Amniotic stem cell (primary cell): ENCODE measurements around the gene DDX10.
"Not testable (repeated sequence)": the region's sequence is repeated elsewhere in the genome, so short reads cannot be mapped to it uniquely, and the experiment has no call there.

Source experiments
- DNase-seq: peaks from one replicate; lab custom pipeline; 2025; lab: John Stamatoyannopoulos, UW

DDX10 gene

DNA sequence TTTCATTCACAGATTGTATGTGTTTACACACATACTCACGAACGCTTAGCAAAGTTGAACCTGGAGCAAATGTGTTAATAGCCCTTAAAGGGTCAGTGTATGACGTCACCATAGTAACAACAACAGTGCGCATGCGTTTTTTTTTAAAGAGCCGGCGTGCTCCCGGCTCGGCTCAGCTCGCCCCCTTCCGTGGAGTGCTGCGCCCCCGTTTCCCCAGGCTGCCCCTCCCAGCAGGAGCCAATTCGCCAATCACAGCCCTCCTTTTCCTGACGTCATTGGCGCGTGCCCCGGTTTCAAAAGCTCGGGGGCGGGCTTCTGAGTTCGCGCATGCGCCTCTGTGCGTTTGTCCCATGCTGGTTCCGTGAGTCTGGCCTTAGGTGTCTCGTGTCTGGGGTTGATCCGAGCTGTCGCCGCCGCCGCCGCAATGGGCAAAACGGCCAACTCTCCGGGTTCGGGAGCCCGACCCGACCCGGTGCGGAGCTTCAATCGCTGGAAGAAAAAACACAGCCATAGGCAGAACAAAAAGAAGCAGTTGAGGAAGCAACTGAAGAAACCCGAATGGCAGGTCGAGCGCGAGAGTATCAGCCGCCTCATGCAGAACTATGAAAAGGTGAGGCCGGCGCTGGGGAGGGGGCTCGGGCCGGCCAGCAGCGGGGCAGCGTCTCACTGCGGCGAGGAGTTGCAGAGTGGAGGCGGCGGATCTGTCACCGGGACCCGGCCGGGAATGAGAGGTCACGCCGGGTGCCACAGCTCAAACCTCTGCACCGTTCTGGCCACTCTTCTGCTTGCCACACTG is at the start of gene DDX10:
Gene DDX10, plus strand, starts transcription at position 340 of the 796 bp plus-strand sequence. Its CDS starts 85 bp downstream, at position 425.
- DNase-seq = peak; percentile 96

DNA sequence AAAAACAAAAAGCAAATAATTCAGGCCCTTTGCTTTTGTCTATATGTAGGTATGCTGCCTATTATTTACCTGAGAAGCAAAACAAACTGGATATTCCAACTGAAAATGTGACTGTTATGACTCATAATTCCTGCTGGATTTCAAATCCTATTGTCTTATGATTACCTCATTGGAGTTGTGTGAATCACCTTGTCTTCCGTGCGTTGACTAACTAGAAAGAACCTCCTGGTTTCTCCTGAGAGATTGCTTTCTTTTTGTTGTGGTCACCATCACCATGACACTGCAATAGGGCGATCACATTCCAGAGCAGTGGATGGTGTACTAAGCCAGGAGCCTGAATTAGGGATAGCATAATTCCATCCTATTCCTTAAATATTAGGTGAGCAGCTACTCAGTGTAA is 48.3 kb upstream of the DDX10 start:
- peak; percentile 10 for DNase-seq

DNA sequence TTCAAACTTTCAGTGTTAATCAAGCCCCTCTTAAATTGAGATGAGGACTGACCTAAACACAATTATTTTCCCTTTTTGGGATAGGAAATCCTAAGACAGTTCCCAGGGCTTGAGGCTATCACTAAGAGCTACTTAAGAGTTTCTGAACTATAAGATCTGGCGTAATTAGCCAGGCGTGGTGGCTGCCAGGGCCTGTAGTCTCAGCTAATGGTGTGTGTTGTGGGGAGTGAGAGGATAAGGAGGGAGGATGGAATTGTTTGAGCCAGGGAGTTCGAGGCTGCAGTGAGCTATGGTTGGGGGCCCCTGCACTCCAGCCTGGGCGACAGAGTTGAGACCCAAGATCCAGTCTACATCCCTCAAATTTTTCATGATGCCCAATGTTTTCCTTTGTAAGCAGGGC is 47.8 kb upstream of the DDX10 start:
- DNase-seq = no peak

DNA sequence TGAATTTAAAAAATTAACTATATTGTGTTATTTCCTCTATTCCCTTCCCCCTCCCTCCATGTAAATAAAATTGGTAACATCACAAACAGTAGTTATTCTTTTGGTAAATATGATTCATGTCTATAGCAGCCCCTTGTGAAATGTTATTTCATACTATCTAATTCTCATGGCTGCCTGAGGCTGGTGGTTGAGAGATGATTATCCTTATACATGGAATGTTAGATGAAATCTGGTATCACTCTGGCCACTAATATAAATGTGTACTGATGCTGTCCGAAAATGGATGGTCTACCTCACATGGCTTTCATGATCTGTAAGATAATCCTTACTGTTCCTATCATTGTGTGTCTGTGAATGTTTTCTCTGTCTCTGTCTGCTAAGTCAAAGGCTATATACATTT is 46.3 kb upstream of the DDX10 start:
- no peak for DNase-seq

DNA sequence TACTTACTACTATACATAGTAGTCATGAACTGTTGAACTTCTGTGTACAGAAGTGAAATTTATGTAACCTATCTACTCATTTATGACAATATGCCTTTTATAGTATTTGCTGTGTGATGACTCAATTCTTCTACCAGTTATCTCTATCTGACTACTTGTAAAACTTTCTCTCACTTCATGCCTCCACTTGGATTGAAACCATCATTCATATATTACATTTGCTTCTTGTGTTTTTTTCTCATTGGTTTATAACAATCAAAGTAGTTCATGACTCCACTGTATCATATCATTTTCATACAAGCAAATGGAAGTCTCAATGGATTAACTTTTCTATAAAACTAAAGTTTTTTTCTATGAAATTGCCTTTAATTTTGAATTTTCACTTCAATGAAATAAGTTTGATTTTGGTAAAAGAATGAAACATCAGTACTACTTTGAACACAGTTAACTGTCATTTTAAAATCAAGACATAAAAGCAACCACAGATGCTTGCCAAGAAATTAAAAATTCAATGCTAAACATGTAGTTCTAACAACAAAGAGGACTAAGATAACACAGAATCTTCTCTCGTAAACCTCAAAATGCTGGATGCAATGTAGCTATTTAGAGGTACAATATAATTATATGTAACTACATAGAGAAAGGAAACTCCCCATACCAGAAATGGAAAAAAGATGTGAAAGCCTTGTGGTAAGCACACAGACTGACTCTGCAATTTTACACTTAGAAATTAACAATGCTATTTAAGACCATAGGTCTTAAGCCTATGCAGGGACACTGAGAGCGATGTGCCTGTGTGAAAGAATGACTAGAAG is 43.7 kb upstream of the DDX10 start:
- no peak for DNase-seq

DNA sequence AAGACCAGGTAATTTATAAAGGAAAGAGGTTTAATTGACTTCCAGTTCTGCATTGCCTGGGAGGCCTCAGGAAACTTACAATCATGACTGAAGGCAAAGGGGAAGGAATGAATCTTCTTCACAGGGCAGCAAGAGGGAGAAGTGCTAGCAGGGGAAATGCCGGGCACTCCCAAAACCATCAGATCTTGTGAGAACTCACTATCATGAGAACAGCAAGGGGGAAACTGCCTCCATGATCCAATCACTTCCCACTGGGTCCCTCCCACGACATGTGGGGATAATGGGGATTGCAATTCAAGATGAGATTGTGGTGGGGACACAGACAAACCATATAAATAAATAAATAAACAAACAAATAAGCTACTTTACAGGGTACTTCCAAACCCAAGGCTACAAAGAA is 42.5 kb upstream of the DDX10 start:
- DNase-seq = no peak

DNA sequence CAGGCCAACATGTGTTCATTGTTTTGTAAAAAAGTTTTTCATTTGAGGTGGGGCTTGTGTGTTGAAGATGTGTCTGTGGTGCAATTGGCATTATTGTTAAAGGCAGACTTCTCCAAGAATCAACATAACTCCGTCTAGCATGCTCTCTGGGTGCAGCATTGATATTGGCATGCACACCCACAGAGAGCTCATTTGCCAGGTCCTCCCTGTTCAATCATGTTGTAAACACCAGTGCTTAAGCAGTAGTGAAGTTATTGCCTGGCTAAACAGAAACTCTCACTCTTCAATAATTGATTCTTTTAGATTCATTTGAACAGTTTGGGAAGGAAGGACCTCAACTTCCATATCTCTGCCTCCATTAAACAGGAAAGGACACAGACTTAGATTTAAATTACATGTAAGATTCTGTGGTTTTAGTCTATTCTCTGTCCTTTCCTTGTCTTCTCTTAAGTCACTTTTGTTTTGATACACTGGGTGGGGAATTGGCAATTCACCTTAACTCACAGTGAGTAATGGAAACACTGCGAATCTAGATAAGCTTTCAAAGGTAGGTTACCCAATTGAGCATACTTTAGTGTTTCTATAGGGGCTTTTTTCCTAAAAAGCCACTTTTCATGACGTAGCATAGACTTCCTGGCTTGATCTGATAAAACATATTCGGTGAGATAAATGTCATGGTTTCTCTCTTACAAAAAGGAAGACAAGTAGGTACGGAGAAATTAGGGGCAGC is 40.5 kb upstream of the DDX10 start:
- DNase-seq = no peak

DNA sequence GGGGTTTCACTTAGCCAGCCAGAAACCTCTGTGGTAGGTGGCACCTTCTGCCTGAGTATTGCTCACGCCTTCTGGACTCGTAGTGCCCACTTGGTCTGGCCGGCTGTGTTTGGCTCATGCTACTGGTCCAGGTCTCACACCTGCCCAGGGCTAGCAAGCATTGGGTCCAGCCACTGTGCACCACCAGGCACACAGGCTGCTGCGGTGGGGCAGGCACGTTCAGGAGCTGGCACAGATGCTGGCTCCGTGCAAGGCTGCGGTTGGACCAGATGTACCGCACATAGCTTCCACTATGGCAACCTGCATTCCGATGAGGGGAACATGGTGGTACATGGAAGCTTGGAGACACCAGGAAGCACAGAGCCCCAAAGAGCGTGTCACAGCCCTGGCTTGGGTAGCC is 36.5 kb upstream of the DDX10 start:
- no peak for DNase-seq

DNA sequence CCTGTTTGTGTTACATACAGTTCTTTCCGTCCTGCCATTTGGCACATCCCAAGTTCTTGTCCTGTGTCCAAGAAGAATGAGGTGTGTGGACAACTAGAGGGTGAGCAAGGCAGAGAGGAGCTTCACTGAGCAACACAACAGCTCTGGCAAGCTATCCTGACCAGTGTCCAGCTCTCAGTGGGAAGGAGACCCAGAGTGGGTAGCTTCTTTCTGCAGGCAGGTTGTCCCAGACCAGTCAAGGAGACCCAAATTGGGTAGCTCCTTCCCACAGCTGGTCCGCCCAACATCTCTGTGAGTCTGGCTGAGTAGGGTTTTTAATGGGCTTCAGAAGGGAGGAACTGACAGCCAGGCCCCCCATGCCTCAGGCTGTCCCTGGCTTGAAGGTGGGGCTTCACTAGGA is 36.1 kb upstream of the DDX10 start:
- no peak for DNase-seq

DNA sequence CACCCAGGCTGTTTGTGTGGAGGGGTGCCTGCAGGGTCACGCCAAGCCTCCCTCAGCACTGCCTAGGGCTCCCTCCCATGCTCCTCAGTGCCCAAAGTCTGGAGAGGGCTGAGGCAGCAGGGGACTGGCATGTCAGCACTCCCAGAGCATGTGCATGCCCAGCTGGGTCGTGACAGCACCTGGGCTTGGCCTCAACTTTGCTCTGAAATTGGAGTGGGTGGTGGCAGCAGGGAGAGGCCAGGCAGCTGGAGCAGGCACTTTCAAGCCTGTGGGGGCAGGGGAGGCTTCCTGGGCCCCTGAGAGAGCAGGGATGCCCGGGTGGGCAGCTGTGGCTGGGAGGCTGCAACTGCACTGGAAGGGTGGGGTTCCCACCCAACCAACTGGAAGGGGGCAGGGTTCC is 35.6 kb upstream of the DDX10 start:
- DNase-seq = no peak

DNA sequence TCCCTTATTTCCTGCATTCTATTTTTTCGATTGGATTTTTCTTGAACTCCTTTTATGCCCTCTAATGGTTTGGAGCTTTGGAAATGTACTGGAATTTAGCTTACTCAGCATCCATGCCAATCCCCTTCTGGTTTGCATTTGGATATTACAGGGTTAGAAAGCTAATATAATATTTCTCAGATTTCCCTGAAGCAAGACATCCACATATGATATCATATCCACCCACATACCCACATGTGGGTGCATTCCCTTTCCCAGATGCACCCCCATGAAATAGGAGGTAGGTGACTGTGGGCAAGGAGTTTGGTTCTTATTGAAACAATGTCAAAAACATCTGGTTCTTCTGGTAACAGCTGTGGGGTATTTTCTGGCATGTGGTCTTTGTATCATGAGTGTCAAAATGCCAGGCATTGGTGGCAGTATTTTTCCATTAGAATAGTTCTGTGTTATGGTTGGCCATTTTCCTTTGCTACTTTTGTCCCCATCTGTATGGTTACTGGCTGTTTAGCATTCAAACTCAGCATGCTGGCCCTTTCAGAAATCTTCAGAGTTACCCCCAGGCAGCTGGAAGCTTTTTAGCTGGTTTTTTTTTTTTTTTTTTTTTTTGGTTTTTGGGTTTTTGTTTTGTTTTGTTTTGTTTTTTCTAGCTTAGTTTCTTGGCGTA is 32.7 kb upstream of the DDX10 start:
- no peak for DNase-seq

DNA sequence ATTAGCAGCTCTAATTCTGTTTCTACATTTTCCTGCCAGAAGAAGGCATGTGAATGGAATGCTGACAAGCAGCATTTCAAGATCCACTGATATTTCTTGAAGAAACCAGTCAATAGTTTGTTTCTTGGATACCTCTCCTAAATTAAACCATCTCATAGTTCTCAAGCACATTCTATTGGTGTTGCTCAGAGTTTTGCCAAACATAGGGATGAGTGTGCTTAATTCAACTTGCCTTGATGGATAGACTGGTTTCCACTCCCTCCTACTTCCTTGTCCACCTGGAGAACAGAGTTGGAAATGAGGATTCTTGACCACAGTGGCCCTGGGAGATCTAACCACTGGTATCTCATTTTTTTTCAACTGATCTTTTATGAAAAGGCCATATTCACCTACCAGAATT is 29.8 kb upstream of the DDX10 start:
- DNase-seq = no peak

DNA sequence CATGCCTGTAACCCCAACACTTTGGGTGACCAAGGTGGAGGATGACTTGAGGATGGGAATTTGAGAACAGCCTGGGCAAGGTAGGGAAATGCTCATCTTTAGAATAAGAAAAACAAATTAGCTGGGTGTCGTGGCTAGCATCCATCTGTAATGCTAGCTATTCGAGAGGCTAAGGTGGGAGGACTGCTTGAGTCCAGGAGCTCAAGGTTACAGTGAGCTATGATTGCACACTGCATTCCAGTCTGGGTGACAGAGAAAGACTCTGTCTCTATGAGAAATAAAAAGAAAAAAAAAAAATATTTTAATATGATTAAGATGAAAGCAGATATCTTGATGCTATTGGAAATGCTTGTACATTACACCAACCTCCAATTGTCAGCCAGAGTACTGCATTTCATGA is 28.6 kb upstream of the DDX10 start:
- DNase-seq = no peak

DNA sequence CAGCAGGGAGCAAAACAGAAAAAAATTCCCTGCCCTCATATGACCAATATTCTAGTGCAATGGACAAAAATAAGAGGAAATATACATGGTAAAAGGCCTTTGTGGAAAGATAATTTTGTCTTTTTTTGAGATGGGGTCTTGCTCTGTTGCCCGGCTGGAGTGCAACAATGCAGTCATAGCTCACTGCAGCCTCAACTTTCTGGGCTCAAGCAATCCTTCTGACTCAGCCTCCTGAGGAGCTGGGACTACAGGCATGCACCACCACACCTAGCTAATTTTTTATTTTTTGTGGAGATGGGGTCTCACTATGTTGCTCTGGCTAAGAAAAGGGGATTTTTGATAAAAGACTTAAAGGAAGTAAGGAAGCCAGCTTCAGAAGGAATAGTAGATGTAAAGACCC is 25.7 kb upstream of the DDX10 start:
- no peak for DNase-seq

DNA sequence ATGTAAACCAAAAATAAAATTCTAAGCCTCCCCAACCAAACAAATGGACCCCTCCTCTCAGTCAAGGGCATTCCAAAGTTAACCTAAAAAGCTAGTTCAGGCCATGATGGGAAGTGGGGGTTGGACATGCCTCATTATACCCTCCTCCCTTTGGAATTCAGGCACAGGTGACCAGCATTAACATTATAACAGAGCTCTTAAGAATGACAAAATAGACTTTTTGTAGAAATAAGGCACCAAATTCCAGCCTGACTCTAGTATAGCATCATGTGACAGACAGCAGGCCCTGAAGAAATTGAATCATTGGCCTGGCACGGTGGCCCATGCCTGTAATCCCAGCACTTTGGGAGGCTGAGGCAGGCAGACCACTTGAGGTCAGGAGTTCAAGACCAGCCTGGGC is 23.1 kb upstream of the DDX10 start:
- not testable (repeated sequence) for DNase-seq

DNA sequence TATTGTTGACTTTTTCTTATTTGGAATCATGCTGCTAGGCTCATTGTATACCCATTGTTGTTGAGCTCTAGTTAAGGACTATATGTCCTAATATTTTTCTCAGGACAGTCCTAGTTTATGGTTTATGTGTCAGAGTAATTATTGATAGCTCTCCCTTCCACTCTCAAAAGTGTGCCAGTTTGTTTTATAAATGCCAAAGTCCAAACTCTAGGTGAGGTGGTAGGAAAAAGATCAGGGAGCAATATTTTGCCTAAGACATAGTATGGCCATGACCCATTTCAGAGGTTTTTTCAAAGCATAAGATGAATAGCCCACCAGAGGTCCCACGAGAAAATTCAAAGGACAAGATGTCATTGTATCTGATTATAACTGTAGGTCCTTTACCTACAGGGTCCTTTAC is 20.9 kb upstream of the DDX10 start:
- no peak for DNase-seq

DNA sequence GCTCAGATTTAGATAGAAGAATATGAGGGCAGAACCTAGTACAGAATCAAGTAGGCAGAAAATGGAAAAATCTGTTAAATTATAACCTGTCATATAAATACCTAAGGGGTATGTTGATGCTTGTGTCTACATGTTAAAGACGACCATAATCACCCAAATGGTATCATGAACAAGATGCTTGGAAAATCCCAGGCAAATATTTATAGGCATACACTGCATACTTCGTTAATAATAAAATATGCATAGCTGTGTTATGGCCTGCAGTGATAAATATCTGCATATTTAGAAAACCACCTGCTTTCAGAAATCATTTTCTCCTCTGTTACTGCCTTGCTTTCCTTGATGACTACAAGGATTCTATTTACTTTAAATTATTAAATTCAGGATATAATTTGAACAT is 18.9 kb upstream of the DDX10 start:
- DNase-seq = no peak

DNA sequence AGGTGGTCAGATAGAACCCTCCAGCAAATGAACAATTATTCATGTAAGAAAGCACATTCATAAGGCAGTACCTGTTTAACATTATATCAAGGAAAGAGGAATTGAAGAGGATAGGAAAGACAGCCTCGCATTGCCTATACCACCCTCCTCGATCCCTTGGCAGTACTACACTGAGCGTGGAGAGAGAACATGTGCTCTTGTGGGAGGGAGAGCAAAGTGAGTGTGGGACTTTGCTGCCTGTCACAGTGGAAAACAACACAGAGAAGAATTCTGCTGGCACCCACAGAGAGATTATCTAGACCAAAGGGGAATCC is 17.5 kb upstream of the DDX10 start:
- DNase-seq = no peak

DNA sequence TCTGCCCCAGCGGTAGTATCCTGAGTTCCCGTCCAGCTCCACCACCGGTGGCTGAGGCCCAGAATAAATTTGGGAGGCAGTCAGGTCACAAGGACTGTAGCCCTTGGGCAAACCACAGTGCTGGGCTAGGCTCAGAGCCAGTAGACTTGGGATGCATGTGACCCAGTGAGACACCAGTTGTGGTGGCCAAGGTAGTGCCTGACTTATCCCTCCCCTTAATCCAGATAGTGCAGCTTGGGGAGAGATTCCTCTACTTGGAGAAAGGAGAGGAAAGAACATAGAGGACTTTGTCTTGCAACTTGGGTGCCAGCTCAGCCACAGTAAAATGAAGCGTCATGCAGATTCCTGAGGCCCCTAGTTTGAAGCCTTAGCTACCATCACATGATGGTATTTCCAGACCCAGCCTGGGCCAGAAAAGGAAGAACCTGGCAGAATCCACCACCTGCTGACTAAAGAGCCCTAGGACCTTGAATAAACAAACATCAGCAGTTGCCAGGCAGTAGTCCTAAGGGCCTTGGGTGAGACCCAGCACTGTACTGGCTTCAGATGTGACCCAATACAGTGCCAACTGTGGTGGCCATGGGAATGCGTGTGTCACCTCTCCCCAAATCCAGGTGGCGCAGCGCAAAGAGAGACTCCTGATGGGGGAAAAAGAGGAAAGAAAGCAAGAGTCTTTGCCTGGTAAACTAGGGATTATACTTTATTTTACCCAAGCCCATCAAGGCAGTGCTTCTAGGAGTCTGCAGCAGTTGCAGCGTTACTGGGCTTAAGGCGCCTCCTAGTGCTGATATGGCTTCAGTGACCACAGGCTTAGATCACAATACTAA is 17.0 kb upstream of the DDX10 start:
- peak; percentile 63 for DNase-seq

DNA sequence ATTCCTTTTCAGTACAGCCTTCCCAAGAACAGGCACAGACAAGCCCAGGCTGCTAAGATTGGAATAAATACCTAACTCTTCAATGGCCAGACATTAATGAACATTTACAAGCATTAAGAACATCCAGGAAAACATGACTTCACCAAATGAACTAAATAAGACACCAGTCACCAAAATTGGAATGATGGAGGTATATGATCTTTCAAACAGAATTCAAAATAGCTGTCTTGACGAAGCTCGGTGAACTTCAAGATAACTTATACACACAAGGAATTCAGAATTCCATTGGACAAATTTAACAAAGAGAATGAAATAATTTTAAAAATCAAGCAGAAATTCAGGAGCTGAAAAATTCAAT is 16.4 kb upstream of the DDX10 start:
- no peak for DNase-seq

DNA sequence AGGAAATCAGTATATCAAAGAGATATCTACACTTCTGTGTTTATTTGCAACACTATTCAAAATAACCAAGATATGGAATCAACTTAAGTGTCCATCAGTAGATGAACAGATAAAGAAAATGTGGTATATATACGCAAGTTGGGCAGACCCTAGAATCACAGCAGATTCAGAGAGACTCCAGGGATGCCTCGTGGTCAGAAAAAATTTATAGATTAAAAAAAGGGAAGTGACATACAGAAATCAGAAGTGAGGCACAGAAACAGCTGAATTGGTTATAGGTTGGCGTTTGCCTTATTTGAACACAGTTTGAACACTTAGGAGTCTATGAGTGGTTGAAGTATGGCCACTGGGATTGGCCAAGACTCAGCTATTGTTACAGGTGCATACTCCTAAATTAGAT is 10.8 kb upstream of the DDX10 start:
- DNase-seq = not testable (repeated sequence)
